Loucy (cell line): ENCODE results near the gene AAK1.

Experiments used
- H2AFZ ChIP-seq: fragments of 200-600 bp; sonication (generic); 2 replicates; pipeline ENCODE4 v1.6.0; 2016; ENCODE audit warnings: antibody characterized with exemption, mild to moderate bottlenecking, low read length, moderate library complexity
- H3F3A ChIP-seq: fragments of 200-600 bp; 2 replicates; pipeline ENCODE4 v1.6.0; 2016; ENCODE audit warnings: antibody characterized with exemption, low read depth, mild to moderate bottlenecking
- H3K27me3 ChIP-seq: fragments of 200-600 bp; sonication (generic); 2 replicates; pipeline ENCODE4 v1.6.1; 2014; ENCODE audit warnings: low read length, mild to moderate bottlenecking; ENCODE audit not compliant: insufficient read depth, poor library complexity, severe bottlenecking
- H3K36me3 ChIP-seq: fragments of 200-600 bp; sonication (generic); 2 replicates; pipeline ENCODE4 v1.6.1; 2016; ENCODE audit warnings: low read length; ENCODE audit not compliant: insufficient read depth
- H3K4me1 ChIP-seq: fragments of 200-600 bp; sonication (generic); 2 replicates; pipeline ENCODE4 v1.5.1; 2014; ENCODE audit warnings: low read length, mild to moderate bottlenecking; ENCODE audit not compliant: insufficient read depth, poor library complexity, severe bottlenecking
- H3K4me2 ChIP-seq: fragments of 200-600 bp; sonication (generic); 2 replicates; pipeline ENCODE4 v1.6.0; 2014; ENCODE audit warnings: antibody characterized with exemption, low read length, low read depth, mild to moderate bottlenecking; ENCODE audit not compliant: poor library complexity, severe bottlenecking
- H3K4me3 ChIP-seq: fragments of 200-600 bp; sonication (generic); 2 replicates; pipeline ENCODE4 v1.5.1; 2014; ENCODE audit warnings: low read length, mild to moderate bottlenecking, mixed read lengths; ENCODE audit not compliant: poor library complexity, severe bottlenecking
- H3K79me2 ChIP-seq: fragments of 200-600 bp; sonication (generic); 2 replicates; pipeline ENCODE4 v1.6.1; 2014; ENCODE audit warnings: low read length; ENCODE audit not compliant: insufficient read depth
- H3K9ac ChIP-seq: fragments of 200-600 bp; sonication (generic); 2 replicates; pipeline ENCODE4 v1.6.0; 2014; ENCODE audit warnings: mild to moderate bottlenecking, low read depth, low read length, moderate library complexity; ENCODE audit not compliant: poor library complexity, severe bottlenecking
- H3K9me2 ChIP-seq: fragments of 200-600 bp; sonication (generic); replicated peaks from 2 replicates; pipeline ENCODE4 v1.6.1; 2016; ENCODE audit warnings: low read depth, low read length, mixed read lengths
- H3K9me3 ChIP-seq: fragments of 200-600 bp; sonication (generic); 2 replicates; pipeline ENCODE4 v1.6.1; 2014; ENCODE audit warnings: mild to moderate bottlenecking, antibody characterized with exemption, low read length, low read depth; ENCODE audit not compliant: insufficient read depth
- H4K20me1 ChIP-seq: fragments of 200-600 bp; sonication (generic); 2 replicates; pipeline ENCODE4 v1.6.0; 2014; ENCODE audit warnings: antibody characterized with exemption, low read length, mild to moderate bottlenecking; ENCODE audit not compliant: insufficient read depth, poor library complexity, severe bottlenecking
- EZH2phosphoT487 ChIP-seq: fragments of 200-600 bp; IDR thresholded peaks from 2 replicates; pipeline ENCODE4 v1.6.1; 2018; ENCODE audit warnings: antibody characterized with exemption, mild to moderate bottlenecking, moderate library complexity, borderline replicate concordance
- TF ChIP-seq, protein P1 (sequence below): fragments of 200-600 bp; sonication (generic); conservative IDR thresholded peaks from 2 replicates; pipeline ENCODE4 v1.5.1; 2014; ENCODE audit warnings: mild to moderate bottlenecking, antibody characterized with exemption, low read length

The AAK1 gene

GRCh38 chr2:69629921-69630608, 13.5 kb downstream of the AAK1 start:
- no peaks in the 10 kb centered on the region; the same call in 1 of the 2 replicates for H3F3A ChIP-seq
- no peak for TF ChIP-seq EZH2phosphoT487
- TF ChIP-seq, protein P1, sequence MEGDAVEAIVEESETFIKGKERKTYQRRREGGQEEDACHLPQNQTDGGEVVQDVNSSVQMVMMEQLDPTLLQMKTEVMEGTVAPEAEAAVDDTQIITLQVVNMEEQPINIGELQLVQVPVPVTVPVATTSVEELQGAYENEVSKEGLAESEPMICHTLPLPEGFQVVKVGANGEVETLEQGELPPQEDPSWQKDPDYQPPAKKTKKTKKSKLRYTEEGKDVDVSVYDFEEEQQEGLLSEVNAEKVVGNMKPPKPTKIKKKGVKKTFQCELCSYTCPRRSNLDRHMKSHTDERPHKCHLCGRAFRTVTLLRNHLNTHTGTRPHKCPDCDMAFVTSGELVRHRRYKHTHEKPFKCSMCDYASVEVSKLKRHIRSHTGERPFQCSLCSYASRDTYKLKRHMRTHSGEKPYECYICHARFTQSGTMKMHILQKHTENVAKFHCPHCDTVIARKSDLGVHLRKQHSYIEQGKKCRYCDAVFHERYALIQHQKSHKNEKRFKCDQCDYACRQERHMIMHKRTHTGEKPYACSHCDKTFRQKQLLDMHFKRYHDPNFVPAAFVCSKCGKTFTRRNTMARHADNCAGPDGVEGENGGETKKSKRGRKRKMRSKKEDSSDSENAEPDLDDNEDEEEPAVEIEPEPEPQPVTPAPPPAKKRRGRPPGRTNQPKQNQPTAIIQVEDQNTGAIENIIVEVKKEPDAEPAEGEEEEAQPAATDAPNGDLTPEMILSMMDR: no peak
- no peak overlapping the region for H2AFZ ChIP-seq
- H3K27me3 ChIP-seq: no peaks in the 10 kb centered on the region
- H3K9ac ChIP-seq: no peak overlapping the region
- no peaks in the 10 kb centered on the region for H3K9me2 ChIP-seq
- H3K36me3 ChIP-seq: no peaks in the 10 kb centered on the region
- peaks cover 51% of the 10 kb centered on the region for H3K4me1 ChIP-seq
- peaks cover 93% of the 10 kb centered on the region for H3K79me2 ChIP-seq
- peaks cover 49% of the 10 kb centered on the region for H4K20me1 ChIP-seq
- H3K9me3 ChIP-seq: no peaks in the 10 kb centered on the region
- peak overlapping the region; percentile 41 for H3K4me2 ChIP-seq
- H3K4me3 ChIP-seq: no peak overlapping the region

GRCh38 chr2:69628325-69629021, 15.1 kb downstream of the AAK1 start:
- H3K4me2 ChIP-seq: peak overlapping the region; percentile 26
- H3K9me3 ChIP-seq: no peaks in the 10 kb centered on the region
- H3K9ac ChIP-seq: no peak overlapping the region
- peaks cover 46% of the 10 kb centered on the region for H4K20me1 ChIP-seq
- H3K79me2 ChIP-seq: peaks cover 93% of the 10 kb centered on the region
- TF ChIP-seq, protein P1: no peak
- TF ChIP-seq EZH2phosphoT487: no peak
- no peak overlapping the region for H2AFZ ChIP-seq
- no peaks in the 10 kb centered on the region; the same call in 1 of the 2 replicates for H3F3A ChIP-seq
- no peaks in the 10 kb centered on the region for H3K36me3 ChIP-seq
- H3K4me1 ChIP-seq: peaks cover 64% of the 10 kb centered on the region
- H3K27me3 ChIP-seq: no peaks in the 10 kb centered on the region
- H3K9me2 ChIP-seq: no peaks in the 10 kb centered on the region
- no peak overlapping the region for H3K4me3 ChIP-seq

DNA sequence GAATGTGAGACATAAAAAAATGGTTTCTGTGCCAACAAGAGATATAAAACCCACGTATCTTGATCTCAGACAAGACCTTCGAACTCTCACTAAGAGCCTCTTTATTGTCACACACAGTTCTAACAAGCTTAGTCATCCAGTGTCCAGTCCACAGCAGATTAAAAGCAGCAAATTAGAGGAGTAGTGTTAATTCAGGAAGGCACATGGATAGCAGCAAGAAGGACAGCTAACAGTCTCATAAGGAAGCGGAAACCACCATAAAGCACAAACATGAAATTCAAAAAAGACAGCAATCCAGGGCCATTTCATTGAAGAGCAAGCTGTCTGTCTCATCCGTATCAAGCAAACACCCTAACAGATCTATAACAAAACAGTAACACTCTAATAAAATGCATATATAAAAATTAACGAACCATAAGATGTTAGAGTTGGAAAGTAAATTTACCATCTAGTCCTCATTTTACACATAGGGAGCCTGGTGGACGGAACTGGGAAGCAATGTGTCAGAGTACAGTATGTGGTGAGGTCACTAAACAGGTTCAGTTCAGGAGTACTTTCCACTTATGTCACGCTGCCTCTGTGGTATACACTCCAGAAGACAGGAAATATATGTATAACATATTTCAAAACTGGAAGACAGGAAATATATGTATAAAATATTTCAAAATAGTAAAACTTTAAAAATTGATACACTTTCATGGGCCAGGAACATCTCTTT, 18.3 kb downstream of the AAK1 start:
- no peaks in the 10 kb centered on the region for H3K9me3 ChIP-seq
- H3K36me3 ChIP-seq: no peaks in the 10 kb centered on the region
- H3K4me3 ChIP-seq: peak overlapping the region; percentile 27
- H3K4me1 ChIP-seq: peaks cover 69% of the 10 kb centered on the region
- peaks cover 97% of the 10 kb centered on the region for H3K79me2 ChIP-seq
- H4K20me1 ChIP-seq: peaks cover 51% of the 10 kb centered on the region
- TF ChIP-seq, protein P1: no peak
- TF ChIP-seq EZH2phosphoT487: no peak
- peak overlapping the region; percentile 56 for H3K4me2 ChIP-seq
- H3K27me3 ChIP-seq: no peaks in the 10 kb centered on the region
- H3F3A ChIP-seq: peaks cover under 1% of the 10 kb centered on the region
- peak overlapping the region; percentile 47 for H3K9ac ChIP-seq
- H2AFZ ChIP-seq: no peak overlapping the region
- H3K9me2 ChIP-seq: no peaks in the 10 kb centered on the region
